ENCODE results near the gene SENP2.

SENP2 gene

DNA sequence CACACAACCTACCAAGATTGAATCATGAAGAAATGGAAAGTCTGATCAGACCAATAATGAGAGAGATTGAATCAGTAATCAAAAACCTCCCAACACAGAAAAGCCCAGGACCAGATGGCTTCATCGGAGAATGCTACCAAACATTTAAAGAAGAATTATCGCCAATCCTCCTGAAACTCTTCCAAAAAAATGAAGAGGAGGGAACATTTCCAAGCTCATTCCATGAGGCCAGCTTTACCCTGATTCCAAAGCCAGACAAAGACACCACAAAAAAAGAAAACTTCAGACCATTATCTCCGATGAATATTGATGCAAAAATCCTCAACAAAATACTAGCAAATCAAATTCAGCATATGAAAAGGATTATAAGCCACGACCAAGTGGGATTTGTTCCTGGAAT lies 94.1 kb downstream of the SENP2 start:
- no peak for DNase-seq (ENCODE audit: low read depth)
